Liver (tissue), 3 donors: ENCODE results near the gene ACTR6.

Source experiments
- HNF4A ChIP-seq, 2 donors: conservative IDR thresholded peaks; 2 replicates each; pipeline ENCODE4 v1.6.1; 2016; ENCODE audit warnings: antibody characterized with exemption in 2 of 2, mild to moderate bottlenecking in 2 of 2
- RAD21 ChIP-seq, 2 donors: IDR thresholded peaks; 2 replicates each; pipeline ENCODE4 v1.6.1; 2016; ENCODE audit warnings: antibody characterized with exemption in 2 of 2, mild to moderate bottlenecking in 2 of 2
- TAF1 ChIP-seq: conservative IDR thresholded peaks from 2 replicates; pipeline ENCODE4 v1.6.1; 2016; ENCODE audit warnings: antibody characterized with exemption, mild to moderate bottlenecking
- TF ChIP-seq, protein P1 (sequence below): fragments of 150-350 bp; IDR thresholded peaks from 2 replicates; pipeline ENCODE4 v1.5.1; 2017; ENCODE audit warnings: improper control_type of control experiment, low read depth, low read length; ENCODE audit not compliant: missing input control
- TF ChIP-seq, protein P2 (sequence below): IDR thresholded peaks from 2 replicates; pipeline ENCODE4 v1.6.1; 2016; ENCODE audit warnings: antibody characterized with exemption, mild to moderate bottlenecking
- donor health status: healthy.
- donor health status: healthy.

DNA sequence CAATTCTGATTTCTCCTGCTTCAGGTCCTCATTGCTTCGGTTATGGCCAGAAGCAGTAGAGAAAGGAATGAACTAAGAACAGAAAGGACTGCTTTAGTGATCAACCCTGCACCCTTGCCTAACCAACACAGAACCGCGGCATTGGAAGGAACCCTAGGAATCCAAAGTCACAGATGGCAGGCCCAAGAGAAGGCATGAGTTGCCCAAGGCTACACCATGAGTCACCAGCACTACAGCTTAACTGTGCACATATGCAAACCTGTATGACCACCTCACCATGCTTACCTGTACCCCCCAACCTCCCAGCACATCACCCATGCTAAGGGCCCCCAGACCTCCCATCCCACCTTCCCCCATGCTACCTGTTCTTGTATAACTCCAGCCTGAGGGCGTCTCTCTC is 32.1 kb upstream of the ACTR6 start:
- TF ChIP-seq, protein P1, sequence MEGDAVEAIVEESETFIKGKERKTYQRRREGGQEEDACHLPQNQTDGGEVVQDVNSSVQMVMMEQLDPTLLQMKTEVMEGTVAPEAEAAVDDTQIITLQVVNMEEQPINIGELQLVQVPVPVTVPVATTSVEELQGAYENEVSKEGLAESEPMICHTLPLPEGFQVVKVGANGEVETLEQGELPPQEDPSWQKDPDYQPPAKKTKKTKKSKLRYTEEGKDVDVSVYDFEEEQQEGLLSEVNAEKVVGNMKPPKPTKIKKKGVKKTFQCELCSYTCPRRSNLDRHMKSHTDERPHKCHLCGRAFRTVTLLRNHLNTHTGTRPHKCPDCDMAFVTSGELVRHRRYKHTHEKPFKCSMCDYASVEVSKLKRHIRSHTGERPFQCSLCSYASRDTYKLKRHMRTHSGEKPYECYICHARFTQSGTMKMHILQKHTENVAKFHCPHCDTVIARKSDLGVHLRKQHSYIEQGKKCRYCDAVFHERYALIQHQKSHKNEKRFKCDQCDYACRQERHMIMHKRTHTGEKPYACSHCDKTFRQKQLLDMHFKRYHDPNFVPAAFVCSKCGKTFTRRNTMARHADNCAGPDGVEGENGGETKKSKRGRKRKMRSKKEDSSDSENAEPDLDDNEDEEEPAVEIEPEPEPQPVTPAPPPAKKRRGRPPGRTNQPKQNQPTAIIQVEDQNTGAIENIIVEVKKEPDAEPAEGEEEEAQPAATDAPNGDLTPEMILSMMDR = no peak
- no peak for TF ChIP-seq RAD21 (IDR thresholded peaks at IDR 0.05)
- no peak for TF ChIP-seq TAF1
- TF ChIP-seq, protein P2, sequence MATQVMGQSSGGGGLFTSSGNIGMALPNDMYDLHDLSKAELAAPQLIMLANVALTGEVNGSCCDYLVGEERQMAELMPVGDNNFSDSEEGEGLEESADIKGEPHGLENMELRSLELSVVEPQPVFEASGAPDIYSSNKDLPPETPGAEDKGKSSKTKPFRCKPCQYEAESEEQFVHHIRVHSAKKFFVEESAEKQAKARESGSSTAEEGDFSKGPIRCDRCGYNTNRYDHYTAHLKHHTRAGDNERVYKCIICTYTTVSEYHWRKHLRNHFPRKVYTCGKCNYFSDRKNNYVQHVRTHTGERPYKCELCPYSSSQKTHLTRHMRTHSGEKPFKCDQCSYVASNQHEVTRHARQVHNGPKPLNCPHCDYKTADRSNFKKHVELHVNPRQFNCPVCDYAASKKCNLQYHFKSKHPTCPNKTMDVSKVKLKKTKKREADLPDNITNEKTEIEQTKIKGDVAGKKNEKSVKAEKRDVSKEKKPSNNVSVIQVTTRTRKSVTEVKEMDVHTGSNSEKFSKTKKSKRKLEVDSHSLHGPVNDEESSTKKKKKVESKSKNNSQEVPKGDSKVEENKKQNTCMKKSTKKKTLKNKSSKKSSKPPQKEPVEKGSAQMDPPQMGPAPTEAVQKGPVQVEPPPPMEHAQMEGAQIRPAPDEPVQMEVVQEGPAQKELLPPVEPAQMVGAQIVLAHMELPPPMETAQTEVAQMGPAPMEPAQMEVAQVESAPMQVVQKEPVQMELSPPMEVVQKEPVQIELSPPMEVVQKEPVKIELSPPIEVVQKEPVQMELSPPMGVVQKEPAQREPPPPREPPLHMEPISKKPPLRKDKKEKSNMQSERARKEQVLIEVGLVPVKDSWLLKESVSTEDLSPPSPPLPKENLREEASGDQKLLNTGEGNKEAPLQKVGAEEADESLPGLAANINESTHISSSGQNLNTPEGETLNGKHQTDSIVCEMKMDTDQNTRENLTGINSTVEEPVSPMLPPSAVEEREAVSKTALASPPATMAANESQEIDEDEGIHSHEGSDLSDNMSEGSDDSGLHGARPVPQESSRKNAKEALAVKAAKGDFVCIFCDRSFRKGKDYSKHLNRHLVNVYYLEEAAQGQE = no peak
- no peak for TF ChIP-seq HNF4A (conservative IDR thresholded peaks at IDR 0.05)
